Loucy (cell line): ENCODE data around the gene PPARGC1A.

Experiments used
- H2AFZ ChIP-seq: fragments of 200-600 bp; sonication (generic); 2 replicates; pipeline ENCODE4 v1.6.0; 2016; ENCODE audit warnings: antibody characterized with exemption, mild to moderate bottlenecking, low read length, moderate library complexity
- H3F3A ChIP-seq: fragments of 200-600 bp; 2 replicates; pipeline ENCODE4 v1.6.0; 2016; ENCODE audit warnings: antibody characterized with exemption, low read depth, mild to moderate bottlenecking
- H3K27me3 ChIP-seq: fragments of 200-600 bp; sonication (generic); 2 replicates; pipeline ENCODE4 v1.6.1; 2014; ENCODE audit warnings: low read length, mild to moderate bottlenecking; ENCODE audit not compliant: insufficient read depth, poor library complexity, severe bottlenecking
- H3K36me3 ChIP-seq: fragments of 200-600 bp; sonication (generic); 2 replicates; pipeline ENCODE4 v1.6.1; 2016; ENCODE audit warnings: low read length; ENCODE audit not compliant: insufficient read depth
- H3K4me1 ChIP-seq: fragments of 200-600 bp; sonication (generic); 2 replicates; pipeline ENCODE4 v1.5.1; 2014; ENCODE audit warnings: low read length, mild to moderate bottlenecking; ENCODE audit not compliant: insufficient read depth, poor library complexity, severe bottlenecking
- H3K4me2 ChIP-seq: fragments of 200-600 bp; sonication (generic); 2 replicates; pipeline ENCODE4 v1.6.0; 2014; ENCODE audit warnings: antibody characterized with exemption, low read length, low read depth, mild to moderate bottlenecking; ENCODE audit not compliant: poor library complexity, severe bottlenecking
- H3K4me3 ChIP-seq: fragments of 200-600 bp; sonication (generic); 2 replicates; pipeline ENCODE4 v1.5.1; 2014; ENCODE audit warnings: low read length, mild to moderate bottlenecking, mixed read lengths; ENCODE audit not compliant: poor library complexity, severe bottlenecking
- H3K79me2 ChIP-seq: fragments of 200-600 bp; sonication (generic); 2 replicates; pipeline ENCODE4 v1.6.1; 2014; ENCODE audit warnings: low read length; ENCODE audit not compliant: insufficient read depth
- H3K9ac ChIP-seq: fragments of 200-600 bp; sonication (generic); 2 replicates; pipeline ENCODE4 v1.6.0; 2014; ENCODE audit warnings: mild to moderate bottlenecking, low read depth, low read length, moderate library complexity; ENCODE audit not compliant: poor library complexity, severe bottlenecking
- H3K9me2 ChIP-seq: fragments of 200-600 bp; sonication (generic); replicated peaks from 2 replicates; pipeline ENCODE4 v1.6.1; 2016; ENCODE audit warnings: low read depth, low read length, mixed read lengths
- H3K9me3 ChIP-seq: fragments of 200-600 bp; sonication (generic); 2 replicates; pipeline ENCODE4 v1.6.1; 2014; ENCODE audit warnings: mild to moderate bottlenecking, antibody characterized with exemption, low read length, low read depth; ENCODE audit not compliant: insufficient read depth
- H4K20me1 ChIP-seq: fragments of 200-600 bp; sonication (generic); 2 replicates; pipeline ENCODE4 v1.6.0; 2014; ENCODE audit warnings: antibody characterized with exemption, low read length, mild to moderate bottlenecking; ENCODE audit not compliant: insufficient read depth, poor library complexity, severe bottlenecking
- CTCF ChIP-seq: fragments of 200-600 bp; sonication (generic); conservative IDR thresholded peaks from 2 replicates; pipeline ENCODE4 v1.5.1; 2014; ENCODE audit warnings: mild to moderate bottlenecking, antibody characterized with exemption, low read length
- EZH2phosphoT487 ChIP-seq: fragments of 200-600 bp; IDR thresholded peaks from 2 replicates; pipeline ENCODE4 v1.6.1; 2018; ENCODE audit warnings: antibody characterized with exemption, mild to moderate bottlenecking, moderate library complexity, borderline replicate concordance

The PPARGC1A gene

GRCh38 chr4:23929248-23929647, 39.4 kb upstream of the PPARGC1A start:
- no peak overlapping the region for H2AFZ ChIP-seq
- no peaks in the 10 kb centered on the region for H3F3A ChIP-seq
- no peaks in the 10 kb centered on the region for H3K9me2 ChIP-seq
- H3K4me1 ChIP-seq, result no peaks in the 10 kb centered on the region
- no peak overlapping the region for H3K9ac ChIP-seq
- TF ChIP-seq CTCF (no peak), EZH2phosphoT487 (no peak)
- no peaks in the 10 kb centered on the region for H3K27me3 ChIP-seq
- H3K4me3 ChIP-seq, result no peak overlapping the region
- H3K9me3 ChIP-seq, result no peaks in the 10 kb centered on the region; the same call in 1 of the 2 replicates
- H3K79me2 ChIP-seq, result no peaks in the 10 kb centered on the region
- H3K4me2 ChIP-seq, result no peak overlapping the region
- no peaks in the 10 kb centered on the region for H3K36me3 ChIP-seq
- no peaks in the 10 kb centered on the region for H4K20me1 ChIP-seq

- H3K4me1 ChIP-seq, result no peaks in the 10 kb centered on the region
- TF ChIP-seq EZH2phosphoT487 (no peak), CTCF (no peak)
- H3F3A ChIP-seq, result no peaks in the 10 kb centered on the region
- no peaks in the 10 kb centered on the region for H3K9me3 ChIP-seq
- no peak overlapping the region for H3K4me3 ChIP-seq
- H3K9ac ChIP-seq, result no peak overlapping the region
- no peaks in the 10 kb centered on the region for H3K9me2 ChIP-seq
- H3K4me2 ChIP-seq, result no peak overlapping the region
- no peaks in the 10 kb centered on the region for H4K20me1 ChIP-seq
- H3K27me3 ChIP-seq, result no peaks in the 10 kb centered on the region
- H3K79me2 ChIP-seq, result no peaks in the 10 kb centered on the region
- no peaks in the 10 kb centered on the region for H3K36me3 ChIP-seq
- no peak overlapping the region for H2AFZ ChIP-seq
Observed at GRCh38 chr4:23924556-23924955, 34.7 kb upstream of the PPARGC1A start.

GRCh38 chr4:23923840-23924239, 34.0 kb upstream of the PPARGC1A start:
- H3K4me3 ChIP-seq, result no peak overlapping the region
- H3K4me2 ChIP-seq, result no peak overlapping the region
- TF ChIP-seq EZH2phosphoT487 (no peak), CTCF (no peak)
- H3K79me2 ChIP-seq, result no peaks in the 10 kb centered on the region
- no peaks in the 10 kb centered on the region for H3K4me1 ChIP-seq
- H3K36me3 ChIP-seq, result no peaks in the 10 kb centered on the region
- no peak overlapping the region for H2AFZ ChIP-seq
- no peaks in the 10 kb centered on the region for H3K27me3 ChIP-seq
- H3K9me3 ChIP-seq, result no peaks in the 10 kb centered on the region
- H3K9me2 ChIP-seq, result no peaks in the 10 kb centered on the region
- H4K20me1 ChIP-seq, result no peaks in the 10 kb centered on the region
- no peaks in the 10 kb centered on the region for H3F3A ChIP-seq
- no peak overlapping the region for H3K9ac ChIP-seq
